GM12864 (cell line): Measurements from ENCODE around the gene DCAF15.

Source experiments
- DNase-seq: peaks from one replicate; pipeline ENCODE4 v3.0.0-alpha.2; 2011; ENCODE audit warnings: low read depth
- H3K4me3 ChIP-seq: 2 replicates; pipeline ENCODE4 v1.5.1; 2011; ENCODE audit warnings: mild to moderate bottlenecking, low read depth, low read length, control low read depth
- TF ChIP-seq, protein P1 (sequence below): IDR thresholded peaks from 2 replicates; pipeline ENCODE4 v1.5.1; 2011; ENCODE audit warnings: low read depth, mild to moderate bottlenecking, moderate library complexity, low read length, control low read depth, inconsistent platforms; ENCODE audit errors: missing control alignments

Gene DCAF15, protein sequence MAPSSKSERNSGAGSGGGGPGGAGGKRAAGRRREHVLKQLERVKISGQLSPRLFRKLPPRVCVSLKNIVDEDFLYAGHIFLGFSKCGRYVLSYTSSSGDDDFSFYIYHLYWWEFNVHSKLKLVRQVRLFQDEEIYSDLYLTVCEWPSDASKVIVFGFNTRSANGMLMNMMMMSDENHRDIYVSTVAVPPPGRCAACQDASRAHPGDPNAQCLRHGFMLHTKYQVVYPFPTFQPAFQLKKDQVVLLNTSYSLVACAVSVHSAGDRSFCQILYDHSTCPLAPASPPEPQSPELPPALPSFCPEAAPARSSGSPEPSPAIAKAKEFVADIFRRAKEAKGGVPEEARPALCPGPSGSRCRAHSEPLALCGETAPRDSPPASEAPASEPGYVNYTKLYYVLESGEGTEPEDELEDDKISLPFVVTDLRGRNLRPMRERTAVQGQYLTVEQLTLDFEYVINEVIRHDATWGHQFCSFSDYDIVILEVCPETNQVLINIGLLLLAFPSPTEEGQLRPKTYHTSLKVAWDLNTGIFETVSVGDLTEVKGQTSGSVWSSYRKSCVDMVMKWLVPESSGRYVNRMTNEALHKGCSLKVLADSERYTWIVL

DNA sequence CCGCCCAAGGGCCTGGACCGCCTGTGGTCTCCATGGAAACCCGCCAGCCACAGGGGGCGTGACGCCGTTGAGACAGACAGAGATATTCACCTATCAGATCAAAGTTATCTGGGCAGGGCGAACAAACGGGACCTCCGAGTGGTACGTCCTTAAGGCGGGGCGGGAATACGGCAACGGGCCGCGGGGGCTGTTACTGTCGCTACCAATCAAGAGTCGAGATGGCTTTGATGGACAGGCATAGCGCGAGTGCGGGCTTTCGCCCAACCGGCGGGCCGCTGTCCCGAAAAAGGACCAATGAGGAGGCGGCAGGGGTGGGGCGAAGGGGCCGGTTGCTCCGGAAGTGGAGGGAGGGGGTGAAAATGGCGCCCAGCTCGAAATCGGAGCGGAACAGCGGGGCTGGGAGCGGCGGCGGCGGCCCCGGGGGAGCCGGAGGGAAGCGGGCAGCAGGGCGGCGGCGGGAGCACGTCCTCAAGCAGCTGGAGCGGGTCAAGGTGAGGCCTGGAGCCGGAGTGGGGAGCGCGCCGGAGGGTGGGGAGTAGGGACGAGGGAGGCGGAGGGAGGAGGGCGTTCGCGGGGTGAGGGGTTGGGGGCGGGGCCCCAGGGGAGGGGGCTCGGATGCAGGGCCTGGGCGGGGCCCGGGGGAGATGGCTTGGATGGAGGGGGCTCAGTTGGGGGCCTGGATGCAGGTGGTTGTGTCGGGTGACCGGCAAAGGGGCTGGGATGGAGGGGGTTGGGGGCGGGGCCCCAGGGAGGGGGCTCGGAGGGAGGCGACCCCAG, at the start of gene DCAF15:
DCAF15 (plus strand) TSS at position 356 of the 777 bp plus-strand sequence; CDS start at position 360, 4 bp downstream.
- H3K4me3 ChIP-seq, result peak within 1 kb of the TSS; percentile 79
- DNase-seq, result peak; percentile 99

DNA sequence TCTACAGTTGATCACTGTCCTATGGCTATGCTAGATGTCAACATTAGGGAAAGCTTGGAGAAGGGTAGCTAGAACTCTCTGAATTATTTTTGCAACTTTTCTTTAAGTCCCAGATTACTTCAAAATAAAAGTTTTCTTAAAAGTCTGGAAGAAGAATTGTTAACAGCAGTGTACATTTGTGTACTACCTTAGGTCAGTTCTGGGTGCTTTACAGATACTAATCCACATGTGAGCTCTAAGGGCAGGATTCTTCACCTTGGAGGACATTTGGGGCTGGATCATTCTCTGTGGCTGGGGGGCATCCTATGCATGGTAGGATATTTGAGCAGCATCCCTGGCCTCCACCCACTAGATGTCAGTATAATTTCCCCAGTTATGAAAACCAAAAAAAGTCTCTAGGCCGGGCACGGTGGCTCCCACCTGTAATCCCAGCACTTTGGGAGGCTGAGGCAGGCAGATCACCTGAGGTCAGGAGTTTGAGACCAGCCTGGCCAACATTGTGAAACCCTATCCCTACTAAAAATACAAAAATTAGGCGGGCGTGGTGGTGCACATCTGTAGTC, 49.2 kb upstream of the DCAF15 start:
- TF ChIP-seq, protein P1, sequence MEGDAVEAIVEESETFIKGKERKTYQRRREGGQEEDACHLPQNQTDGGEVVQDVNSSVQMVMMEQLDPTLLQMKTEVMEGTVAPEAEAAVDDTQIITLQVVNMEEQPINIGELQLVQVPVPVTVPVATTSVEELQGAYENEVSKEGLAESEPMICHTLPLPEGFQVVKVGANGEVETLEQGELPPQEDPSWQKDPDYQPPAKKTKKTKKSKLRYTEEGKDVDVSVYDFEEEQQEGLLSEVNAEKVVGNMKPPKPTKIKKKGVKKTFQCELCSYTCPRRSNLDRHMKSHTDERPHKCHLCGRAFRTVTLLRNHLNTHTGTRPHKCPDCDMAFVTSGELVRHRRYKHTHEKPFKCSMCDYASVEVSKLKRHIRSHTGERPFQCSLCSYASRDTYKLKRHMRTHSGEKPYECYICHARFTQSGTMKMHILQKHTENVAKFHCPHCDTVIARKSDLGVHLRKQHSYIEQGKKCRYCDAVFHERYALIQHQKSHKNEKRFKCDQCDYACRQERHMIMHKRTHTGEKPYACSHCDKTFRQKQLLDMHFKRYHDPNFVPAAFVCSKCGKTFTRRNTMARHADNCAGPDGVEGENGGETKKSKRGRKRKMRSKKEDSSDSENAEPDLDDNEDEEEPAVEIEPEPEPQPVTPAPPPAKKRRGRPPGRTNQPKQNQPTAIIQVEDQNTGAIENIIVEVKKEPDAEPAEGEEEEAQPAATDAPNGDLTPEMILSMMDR, result peak; percentile 51

More for the DNA sequence above, at the start of gene DCAF15:
- TF ChIP-seq, protein P1, result no peak

DNA sequence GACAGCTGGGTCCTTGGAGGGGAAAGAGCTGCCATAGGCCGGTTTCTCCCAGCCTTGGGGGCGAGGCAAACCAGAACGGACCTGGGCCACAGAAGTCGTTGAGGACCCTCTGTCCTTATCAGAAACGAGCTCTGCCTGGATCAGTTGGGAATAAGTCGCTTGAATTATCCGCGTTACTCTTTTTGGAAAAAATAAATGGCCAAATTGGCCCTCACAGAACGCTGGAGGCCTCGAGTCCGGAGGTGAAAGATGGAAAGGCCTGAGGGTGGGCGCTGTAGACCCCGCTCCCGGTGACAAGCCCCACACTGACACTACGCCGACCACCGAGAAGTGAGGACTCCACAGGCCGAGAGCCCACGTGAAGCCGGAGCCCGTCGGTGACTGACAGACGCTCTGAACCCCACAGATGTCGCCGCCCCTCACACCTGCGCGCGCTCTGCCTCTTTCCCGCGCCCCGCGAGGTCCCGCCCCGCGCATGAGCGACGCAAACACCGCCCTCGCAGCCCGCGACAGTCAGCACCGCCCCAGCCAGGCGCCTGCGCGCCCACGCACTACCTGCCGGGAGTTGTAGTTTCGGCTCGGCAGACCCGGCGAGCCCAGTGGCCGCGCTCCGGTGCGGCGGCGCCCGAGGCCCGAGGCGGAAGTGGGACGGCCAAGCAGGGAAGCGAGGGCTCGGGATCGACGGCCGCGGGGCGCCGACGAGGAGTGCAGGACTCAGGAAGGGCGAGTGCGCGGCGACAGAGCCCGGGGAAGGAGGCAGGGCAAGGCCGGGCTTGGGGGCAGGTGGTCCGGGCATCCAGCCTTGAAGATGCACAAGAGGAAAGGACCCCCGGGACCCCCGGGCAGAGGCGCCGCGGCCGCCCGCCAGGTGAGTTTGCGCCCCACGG, 46.4 kb upstream of the DCAF15 start, which contains the start of the genes BRME1 and CC2D1A:
BRME1 (minus strand) TSS at position 484 of the 887 bp plus-strand sequence. CDS start 1,225 bp downstream, outside the sequence.
CC2D1A (plus strand) TSS at position 568 of the 887 bp plus-strand sequence; CDS start at position 809, 241 bp downstream.
- peak within 1 kb of the TSS; percentile 77 for H3K4me3 ChIP-seq
- TF ChIP-seq, protein P1, result no peak
- DNase-seq, result peak; percentile 73

More for the DNA sequence above, 49.2 kb upstream of the DCAF15 start:
- no peak for DNase-seq
- H3K4me3 ChIP-seq, result no peak overlapping the region

DNA sequence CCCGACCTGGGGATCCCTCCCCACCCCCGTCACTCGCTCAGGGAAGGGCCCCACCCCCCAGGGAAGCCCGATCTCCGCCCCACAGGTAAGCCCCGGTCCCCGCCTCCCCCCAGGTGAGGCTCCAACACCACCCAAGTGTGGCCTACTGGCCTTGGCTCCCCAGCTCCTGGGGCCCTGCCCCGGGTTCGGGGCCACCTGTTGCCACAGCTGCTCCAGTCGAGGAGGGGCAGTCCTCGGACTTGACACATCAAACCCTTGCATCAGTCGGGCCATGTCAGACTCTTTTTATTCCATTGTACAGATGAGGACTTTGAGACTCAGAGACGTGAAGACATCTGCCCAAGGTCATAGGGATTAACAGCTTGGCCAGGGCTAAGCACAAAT, 45.8 kb upstream of the DCAF15 start:
- TF ChIP-seq, protein P1, result no peak
- no peak for DNase-seq
- peak overlapping the region; percentile 77 for H3K4me3 ChIP-seq

DNA sequence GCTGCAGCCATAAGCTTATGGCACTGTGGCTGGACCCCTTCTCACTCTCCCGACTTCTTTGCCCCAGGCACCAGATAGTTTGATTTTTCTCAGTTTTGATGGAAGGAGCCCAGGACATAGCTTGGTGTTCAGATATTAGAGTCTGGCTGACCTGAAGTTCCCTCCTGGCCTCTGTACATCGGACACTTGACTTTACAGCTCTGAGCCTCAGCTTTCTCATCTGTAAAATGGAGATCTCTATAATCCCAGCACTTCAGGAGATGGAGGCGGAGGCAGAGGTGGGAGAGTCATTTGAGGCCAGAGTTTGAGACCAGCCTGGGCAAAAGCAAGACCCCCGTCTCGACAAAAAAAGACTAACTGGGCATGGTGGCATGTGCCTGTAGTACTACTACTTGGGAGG, 45.4 kb upstream of the DCAF15 start:
- DNase-seq, result no peak
- TF ChIP-seq, protein P1, result no peak
- H3K4me3 ChIP-seq, result peak overlapping the region; percentile 77

DNA sequence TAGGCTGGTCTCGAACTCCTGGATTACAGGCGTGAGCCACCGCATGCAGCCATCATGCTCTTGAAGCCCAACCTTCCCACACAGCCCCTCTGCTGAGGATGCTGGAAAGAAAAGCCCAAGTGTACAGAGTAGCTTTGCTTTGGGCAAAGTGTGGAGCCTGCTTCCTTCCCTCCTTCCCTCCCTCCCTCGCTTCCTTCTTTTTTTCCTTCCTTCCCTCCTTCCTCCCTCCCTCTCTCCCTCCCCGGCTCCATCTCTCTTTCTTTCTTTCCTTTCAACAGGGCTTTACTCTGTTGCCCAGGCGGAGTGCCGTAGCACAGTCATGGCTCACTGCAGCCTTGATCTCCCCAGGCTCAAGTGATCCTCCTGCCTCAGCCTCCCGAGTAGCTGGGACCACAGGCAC, 43.6 kb upstream of the DCAF15 start:
- TF ChIP-seq, protein P1, result no peak
- no peak for DNase-seq
- H3K4me3 ChIP-seq, result no peak overlapping the region
